Activated CD4-positive, alpha-beta T cell treated with anti-CD3 and anti-CD28 coated beads for 4 hours (primary cell): ENCODE results near the gene ACYP1.
A peak's percentile ranks its signal among the peaks of the same experiment; 100 is the strongest.
"Not testable (repeated sequence)": the region's sequence is repeated elsewhere in the genome, so short reads cannot be mapped to it uniquely, and the experiment has no call there.

Experiments used
- DNase-seq, 2 donors: peaks; one replicate each; pipeline ENCODE4 v3.0.0-alpha.2; 2020

Gene ACYP1

GRCh38 chr14:75067765-75068164, 3.9 kb upstream of the ACYP1 start:
- DNase-seq = not testable (repeated sequence)

- no peak for DNase-seq
These were observed 3.4 kb upstream of the ACYP1 start for GRCh38 chr14:75067212-75067611.

- DNase-seq = no peak
These were observed 2.9 kb upstream of the ACYP1 start for GRCh38 chr14:75066691-75067090.

GRCh38 chr14:75064205-75064567, 362 bp upstream of the ACYP1 start:
- no peak for DNase-seq

- no peak for DNase-seq
These were observed 811 bp downstream of the ACYP1 start for GRCh38 chr14:75063013-75063412.

- DNase-seq = no peak
These were observed 3.4 kb downstream of the ACYP1 start for GRCh38 chr14:75060420-75060819.

GRCh38 chr14:75059642-75060041, 4.2 kb downstream of the ACYP1 start:
- DNase-seq = no peak

GRCh38 chr14:75054421-75054820, 9.4 kb downstream of the ACYP1 start:
- no peak for DNase-seq

GRCh38 chr14:75053396-75054291, 10.2 kb downstream of the ACYP1 start:
- no peak for DNase-seq

- DNase-seq = no peak
These were observed 12.3 kb downstream of the ACYP1 start for GRCh38 chr14:75051556-75051899.

- peak; percentile 79 to 82 for DNase-seq
These were observed 12.8 kb downstream of the ACYP1 start, which contains the start of gene MLH3 for GRCh38 chr14:75050852-75051555. Gene MLH3 (minus strand): TSS chr14:75051467. CDS start chr14:75049655, 1,812 bp downstream.

- no peak for DNase-seq
These were observed 14.1 kb downstream of the ACYP1 start for GRCh38 chr14:75049731-75050201.

GRCh38 chr14:75049136-75049535, 14.7 kb downstream of the ACYP1 start:
- DNase-seq = no peak

- DNase-seq = no peak
These were observed 15.7 kb downstream of the ACYP1 start for GRCh38 chr14:75048101-75048500.

- DNase-seq = no peak
These were observed 16.3 kb downstream of the ACYP1 start for GRCh38 chr14:75047506-75047905.

- no peak for DNase-seq
These were observed 16.9 kb downstream of the ACYP1 start for GRCh38 chr14:75046899-75047298.

- DNase-seq = no peak
These were observed 17.5 kb downstream of the ACYP1 start for GRCh38 chr14:75046275-75046674.

- DNase-seq = no peak
These were observed 19.1 kb downstream of the ACYP1 start for GRCh38 chr14:75044752-75045151.

- DNase-seq = no peak
These were observed 19.5 kb downstream of the ACYP1 start for GRCh38 chr14:75044322-75044721.

- no peak for DNase-seq
These were observed 21.8 kb downstream of the ACYP1 start for GRCh38 chr14:75042035-75042434.

- DNase-seq = no peak
These were observed 22.2 kb downstream of the ACYP1 start for GRCh38 chr14:75041613-75042012.

GRCh38 chr14:75040959-75041358, 22.9 kb downstream of the ACYP1 start:
- DNase-seq = no peak

- DNase-seq = no peak
These were observed 23.3 kb downstream of the ACYP1 start for GRCh38 chr14:75040507-75040906.

GRCh38 chr14:75032939-75033338, 30.9 kb downstream of the ACYP1 start:
- no peak for DNase-seq
